Ascending aorta (tissue), 2 donors: ENCODE measurements around the gene GNA15. TPM values are rescaled to one million over a fixed set of nuclear protein-coding genes. Genes with fewer than 3 reads are reported as not detected.
A peak's percentile ranks its signal among the peaks of the same experiment; 100 is the strongest.
"Not testable (repeated sequence)": the region's sequence is repeated elsewhere in the genome, so short reads cannot be mapped to it uniquely, and the experiment has no call there.

ENCODE experiments used
- DNase-seq, 2 donors: peaks; one replicate each; pipeline ENCODE4 v3.0.0-alpha.2; 2019; ENCODE audit warnings: low spot score in 2 of 2
- H3K27ac ChIP-seq, 2 donors: fragments of 200-600 bp; sonication (generic); one replicate each; pipeline ENCODE4 v1.5.1; 2016 to 2017; ENCODE audit warnings: mild to moderate bottlenecking in 1 of 2
- H3K27me3 ChIP-seq: fragments of 200-600 bp; sonication (generic); one replicate; pipeline ENCODE4 v1.5.1; 2017
- H3K36me3 ChIP-seq, 2 donors: fragments of 200-600 bp; sonication (generic); one replicate each; pipeline ENCODE4 v1.5.1; 2016
- H3K4me1 ChIP-seq, 2 donors: fragments of 200-600 bp; sonication (generic); one replicate each; pipeline ENCODE4 v1.5.1; 2016 to 2017; ENCODE audit warnings: mild to moderate bottlenecking in 1 of 2
- H3K4me3 ChIP-seq, 2 donors: fragments of 200-600 bp; sonication (generic); one replicate each; pipeline ENCODE4 v1.5.1; 2016 to 2017; ENCODE audit warnings: mild to moderate bottlenecking in 1 of 2
- H3K9me3 ChIP-seq, 2 donors: fragments of 200-600 bp; sonication (generic); one replicate each; pipeline ENCODE4 v1.5.1; 2016
- CTCF ChIP-seq, 3 experiments: fragments of 200-600 bp in 2 of 3; fragments of 450-650 bp in 1 of 3; sonication (generic) in 2 of 3; IDR thresholded peaks; one replicate each; pipeline ENCODE4 v1.5.1; 2016 to 2019; ENCODE audit warnings: antibody characterized with exemption in 3 of 3, mild to moderate bottlenecking in 1 of 3, moderate library complexity in 1 of 3
- intact Hi-C: fragments of 100-400 bp; cut with DNase I; formaldehyde crosslinking; loops from one replicate; pipeline ENCODE4 v1.15.1; 2023
- total RNA-seq: library from RNA; depleted of rRNA; stranded (reverse); fragments of >200 nt; gene quantifications from one replicate; pipeline ENCODE4 v1.1.0, GENCODE V29; 2016

The GNA15 gene
- total RNA-seq, 1 donor from 2014 or later: 7.1 TPM

GRCh38 chr19:3149526-3150505 lies 14.0 kb downstream of the GNA15 start:
- no peak for DNase-seq
- Histone ChIP-seq H3K4me1 (no peaks in the 10 kb centered on the region), H3K27ac (no peak overlapping the region), H3K27me3 (no peaks in the 10 kb centered on the region), H3K9me3 (no peaks in the 10 kb centered on the region), H3K36me3 (no peaks in the 10 kb centered on the region), H3K4me3 (no peak overlapping the region)
- TF ChIP-seq CTCF (IDR thresholded peaks at IDR 0.05): no peak
- intact Hi-C loops: no loop called here

- H3K4me1 ChIP-seq: no peaks in the 10 kb centered on the region
- no peak overlapping the region for H3K27ac ChIP-seq
- H3K4me3 ChIP-seq: no peak overlapping the region
- no peak for DNase-seq
- H3K36me3 ChIP-seq: no peaks in the 10 kb centered on the region
- TF ChIP-seq CTCF (IDR thresholded peaks at IDR 0.05): no peak
- intact Hi-C loops: no loop called here
- no peaks in the 10 kb centered on the region for H3K27me3 ChIP-seq
- H3K9me3 ChIP-seq: no peaks in the 10 kb centered on the region
Observed at GRCh38 chr19:3150739-3151329, 15.0 kb downstream of the GNA15 start.

GRCh38 chr19:3151563-3152418 lies 16.0 kb downstream of the GNA15 start:
- no peaks in the 10 kb centered on the region for H3K36me3 ChIP-seq
- no peak for DNase-seq
- no peak overlapping the region for H3K27ac ChIP-seq
- no peaks in the 10 kb centered on the region for H3K4me1 ChIP-seq
- no peak for TF ChIP-seq CTCF (IDR thresholded peaks at IDR 0.05)
- no peaks in the 10 kb centered on the region for H3K9me3 ChIP-seq
- no peak overlapping the region for H3K4me3 ChIP-seq
- no peaks in the 10 kb centered on the region for H3K27me3 ChIP-seq
- intact Hi-C loops: no loop called here

- H3K9me3 ChIP-seq: no peaks in the 10 kb centered on the region
- H3K36me3 ChIP-seq: no peaks in the 10 kb centered on the region
- no peak overlapping the region for H3K4me3 ChIP-seq
- no peaks in the 10 kb centered on the region for H3K27me3 ChIP-seq
- H3K27ac ChIP-seq: no peak overlapping the region
- TF ChIP-seq CTCF (IDR thresholded peaks at IDR 0.05): no peak
- H3K4me1 ChIP-seq: no peaks in the 10 kb centered on the region
- no peak for DNase-seq
- intact Hi-C loops: no loop called here
Observed at GRCh38 chr19:3152419-3152780, 16.6 kb downstream of the GNA15 start.

- no peak overlapping the region for H3K4me3 ChIP-seq
- H3K27ac ChIP-seq: no peak overlapping the region
- no peaks in the 10 kb centered on the region for H3K36me3 ChIP-seq
- no peaks in the 10 kb centered on the region for H3K9me3 ChIP-seq
- no peaks in the 10 kb centered on the region for H3K27me3 ChIP-seq
- intact Hi-C loops: no loop called here
- no peaks in the 10 kb centered on the region for H3K4me1 ChIP-seq
- DNase-seq: no peak
- no peak for TF ChIP-seq CTCF (IDR thresholded peaks at IDR 0.05)
Observed at GRCh38 chr19:3153286-3154230, 17.7 kb downstream of the GNA15 start.

GRCh38 chr19:3154447-3154846 lies 18.6 kb downstream of the GNA15 start:
- H3K36me3 ChIP-seq, H3K27me3 ChIP-seq, H3K4me3 ChIP-seq, H3K4me1 ChIP-seq, DNase-seq, H3K9me3 ChIP-seq, intact Hi-C loops: not testable (repeated sequence)
- H3K27ac ChIP-seq: peak overlapping the region; percentile 36 to 67
